ENCODE measurements around the gene RIMBP2. TPM values are rescaled to one million over a fixed set of nuclear protein-coding genes. Genes with fewer than 3 reads are reported as not detected.

The RIMBP2 gene
- total and polyA plus RNA-seq, 4 donors = 0.05 to 2.9 (median 0.95) TPM

- peaks cover 0 to 3% (median 0%) of the 10 kb centered on the region in 3 donors for H3K27me3 ChIP-seq (ENCODE audit: control insufficient read depth in 3 of 3, insufficient read depth in 3 of 3, low read length in 2 of 3)
- H3K9me3 ChIP-seq (ENCODE audit: control insufficient read depth in 4 of 4, insufficient read depth in 3 of 4, low read length in 3 of 4) = peaks cover 0 to 5% (median 0%) of the 10 kb centered on the region in 4 donors
- H3K9ac ChIP-seq (ENCODE audit: insufficient read depth in 1 of 2, low read length in 2 of 2) = no peak overlapping the region
- H3K36me3 ChIP-seq (ENCODE audit: control insufficient read depth in 4 of 4, insufficient read depth in 4 of 4, low read length in 4 of 4) = no peaks in the 10 kb centered on the region
- no peak overlapping the region for H3K27ac ChIP-seq (ENCODE audit: low read depth in 1 of 2, low read length in 1 of 2)
- 63 to 68% methylated on average over 15 of the region's 15 CpGs for WGBS, 2 donors
- DNase-seq (no peak), ATAC-seq (ENCODE audit: insufficient read depth, low FRiP score) (no peak)
- no peaks in the 10 kb centered on the region for H3K4me1 ChIP-seq (ENCODE audit: control insufficient read depth in 5 of 5, insufficient read depth in 5 of 5, low read length in 5 of 5)
- H3K4me3 ChIP-seq = no peak overlapping the region
- TF ChIP-seq CTCF (IDR thresholded peaks at IDR 0.05; ENCODE audit: control extremely low read depth, extremely low read depth) = no peak
Measured at GRCh38 chr12:130680451-130680990, 35.6 kb downstream of the RIMBP2 start.

DNA sequence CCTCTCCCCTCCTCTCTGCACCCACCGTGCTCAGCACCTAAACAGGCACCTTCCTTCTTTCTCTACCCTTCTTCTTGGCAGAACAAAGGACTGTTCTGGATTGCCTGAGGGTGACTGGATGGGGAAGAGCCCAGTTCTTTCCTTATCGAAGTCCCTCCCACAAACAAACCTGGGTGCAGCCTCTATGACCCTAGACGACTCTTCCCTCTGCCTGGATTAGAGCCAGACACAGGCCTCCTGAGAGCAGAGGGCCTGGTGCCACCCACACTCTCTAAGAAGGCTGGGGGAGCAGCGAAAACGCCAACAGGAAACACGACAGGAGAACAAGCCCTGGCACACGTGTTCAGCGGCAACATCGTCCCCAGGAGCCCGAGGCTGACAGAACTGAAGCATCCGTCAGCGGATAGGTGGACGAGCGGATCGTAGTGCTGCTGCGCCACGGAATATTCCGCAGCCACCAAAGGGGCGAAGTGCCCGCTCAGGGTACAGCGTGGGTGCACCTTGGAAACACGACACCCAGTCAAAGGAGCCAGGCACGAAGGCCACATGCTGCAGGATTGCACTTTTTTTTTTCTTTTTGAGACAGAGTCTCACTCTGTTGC is 38.0 kb downstream of the RIMBP2 start:
- 68 to 78% methylated on average over 23 of the region's 23 CpGs for WGBS, 2 donors
- H3K4me1 ChIP-seq (ENCODE audit: control insufficient read depth in 5 of 5, insufficient read depth in 5 of 5, low read length in 5 of 5) = no peaks in the 10 kb centered on the region
- H3K36me3 ChIP-seq (ENCODE audit: control insufficient read depth in 4 of 4, insufficient read depth in 4 of 4, low read length in 4 of 4) = no peaks in the 10 kb centered on the region
- TF ChIP-seq CTCF (IDR thresholded peaks at IDR 0.05; ENCODE audit: control extremely low read depth, extremely low read depth) = no peak
- no peak overlapping the region for H3K27ac ChIP-seq (ENCODE audit: low read depth in 1 of 2, low read length in 1 of 2)
- H3K9ac ChIP-seq (ENCODE audit: insufficient read depth in 1 of 2, low read length in 2 of 2) = no peak overlapping the region
- no peaks in the 10 kb centered on the region for H3K27me3 ChIP-seq (ENCODE audit: control insufficient read depth in 3 of 3, insufficient read depth in 3 of 3, low read length in 2 of 3)
- H3K9me3 ChIP-seq (ENCODE audit: control insufficient read depth in 4 of 4, insufficient read depth in 3 of 4, low read length in 3 of 4) = peaks cover 0 to 8% (median 0%) of the 10 kb centered on the region in 4 donors
- H3K4me3 ChIP-seq = no peak overlapping the region
- no peak for ATAC-seq (ENCODE audit: insufficient read depth, low FRiP score)
- DNase-seq = no peak

- Histone ChIP-seq H3K27ac (ENCODE audit: low read depth in 1 of 2, low read length in 1 of 2) (no peak overlapping the region), H3K9me3 (ENCODE audit: control insufficient read depth in 4 of 4, insufficient read depth in 3 of 4, low read length in 3 of 4) (peaks cover 0 to 8% (median 0%) of the 10 kb centered on the region in 4 donors), H3K9ac (ENCODE audit: insufficient read depth in 1 of 2, low read length in 2 of 2) (no peak overlapping the region), H3K36me3 (ENCODE audit: control insufficient read depth in 4 of 4, insufficient read depth in 4 of 4, low read length in 4 of 4) (no peaks in the 10 kb centered on the region), H3K4me1 (ENCODE audit: control insufficient read depth in 5 of 5, insufficient read depth in 5 of 5, low read length in 5 of 5) (no peaks in the 10 kb centered on the region), H3K27me3 (ENCODE audit: control insufficient read depth in 3 of 3, insufficient read depth in 3 of 3, low read length in 2 of 3) (no peaks in the 10 kb centered on the region), H3K4me3 (no peak overlapping the region)
- ATAC-seq (ENCODE audit: insufficient read depth, low FRiP score) (no peak), DNase-seq (no peak)
- TF ChIP-seq CTCF (IDR thresholded peaks at IDR 0.05; ENCODE audit: control extremely low read depth, extremely low read depth) = no peak
- 93 to 96% methylated on average over 15 of the region's 15 CpGs for WGBS, 2 donors
Measured at GRCh38 chr12:130675791-130676190, 40.3 kb downstream of the RIMBP2 start.

Measured in lung (tissue), 12 donors.